ENCODE data around the gene PLEKHA6.

PLEKHA6 gene

DNA sequence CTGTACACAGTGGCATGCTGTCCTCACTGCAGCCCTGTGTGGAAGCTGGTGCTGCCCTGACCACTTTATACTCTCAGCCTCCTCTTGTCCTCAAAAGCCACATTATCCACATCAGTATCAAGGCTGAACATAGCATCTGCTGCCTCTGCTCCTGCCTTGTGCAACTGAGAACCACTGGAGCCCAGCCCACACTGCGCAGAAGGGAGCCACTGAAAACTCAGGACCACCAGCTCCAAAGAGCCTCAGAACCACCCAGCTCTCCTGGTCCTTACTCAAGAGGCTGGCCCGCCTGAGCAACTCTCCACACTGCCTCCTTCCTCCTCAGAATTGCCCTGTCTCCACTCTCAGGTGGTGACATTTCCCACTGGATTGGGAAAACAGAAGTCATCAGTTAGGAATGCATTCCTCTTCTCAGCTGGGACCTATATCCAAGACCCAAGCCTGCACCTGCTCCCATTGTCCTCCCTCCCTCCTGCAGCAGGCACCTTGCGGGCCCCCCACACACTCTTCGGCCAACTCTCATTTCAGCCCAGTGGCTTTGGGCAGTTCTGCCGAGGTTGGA lies 156.4 kb downstream of the PLEKHA6 start:
- no peak for DNase-seq

DNA sequence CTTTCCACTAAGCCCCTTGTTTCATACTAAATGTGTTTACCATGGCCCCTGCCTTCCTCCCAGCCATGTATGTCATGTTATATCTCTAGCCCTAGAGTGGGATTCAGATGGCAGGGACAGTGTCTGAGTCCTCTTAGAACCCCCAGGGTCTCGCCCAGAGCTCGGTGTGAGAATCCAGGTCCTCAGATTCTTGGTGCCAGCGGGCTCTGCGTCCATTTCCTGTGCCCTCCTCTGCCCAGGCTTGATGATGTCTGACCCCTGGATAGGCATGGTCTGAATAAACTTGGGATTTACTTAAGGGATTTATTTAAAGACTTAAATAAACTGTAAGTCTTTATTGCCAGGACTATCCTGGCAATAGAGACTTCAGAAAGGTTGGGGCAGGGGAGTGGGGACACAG lies 157.2 kb downstream of the PLEKHA6 start:
- no peak for DNase-seq

DNA sequence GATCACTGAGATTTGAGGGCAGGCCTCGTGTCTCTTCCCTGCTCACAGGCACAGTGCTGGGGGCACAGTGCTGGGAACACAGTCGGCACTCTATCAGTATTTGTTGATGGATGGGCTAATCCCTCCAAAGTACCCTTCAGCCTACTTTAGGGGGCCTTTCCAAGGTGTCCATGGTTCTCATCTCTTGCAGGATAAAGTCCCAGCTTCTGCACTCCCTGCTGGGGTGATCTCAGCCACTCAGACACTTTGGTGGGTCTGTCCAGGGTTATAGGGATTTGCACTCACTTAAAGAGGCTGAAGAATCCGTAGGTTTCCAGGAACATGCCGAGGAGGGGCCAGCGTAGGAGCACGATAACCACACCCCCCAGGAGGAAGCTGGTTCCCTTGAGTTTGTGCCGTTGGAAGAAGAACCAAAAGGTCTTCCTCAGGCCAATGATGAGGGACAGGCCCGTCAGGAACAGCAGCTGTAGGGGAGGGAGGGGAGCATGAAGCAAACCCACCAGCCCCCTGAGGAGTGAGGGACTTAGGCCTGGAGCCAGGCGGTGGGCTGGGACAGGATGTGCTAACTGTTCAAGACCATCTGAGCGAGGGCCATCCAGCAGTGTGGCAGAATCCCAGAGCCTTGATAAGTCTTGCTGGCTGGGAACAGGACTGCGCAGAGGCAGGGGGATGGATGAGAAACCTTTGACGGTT lies 158.2 kb downstream of the PLEKHA6 start:
- DNase-seq: no peak

DNA sequence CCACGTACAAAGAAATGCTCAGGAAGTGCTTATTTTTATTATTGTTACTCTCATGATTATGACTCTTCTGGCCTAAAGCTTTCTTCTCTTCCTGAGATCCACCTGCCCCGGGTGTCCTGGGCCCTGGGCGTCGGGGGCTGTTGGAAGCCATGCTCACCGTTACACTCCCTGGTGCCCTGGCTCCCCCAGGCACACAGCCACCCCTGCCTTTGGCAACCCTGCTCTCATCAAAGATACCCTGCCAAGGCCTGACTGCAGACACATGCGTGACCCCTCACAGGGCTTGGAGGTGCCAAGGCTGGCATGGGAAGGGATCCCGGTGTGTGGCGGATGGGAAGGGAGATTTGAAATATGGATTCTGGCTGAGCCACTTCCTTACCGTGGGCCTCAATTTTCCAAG lies 160.2 kb downstream of the PLEKHA6 start:
- DNase-seq: no peak

DNA sequence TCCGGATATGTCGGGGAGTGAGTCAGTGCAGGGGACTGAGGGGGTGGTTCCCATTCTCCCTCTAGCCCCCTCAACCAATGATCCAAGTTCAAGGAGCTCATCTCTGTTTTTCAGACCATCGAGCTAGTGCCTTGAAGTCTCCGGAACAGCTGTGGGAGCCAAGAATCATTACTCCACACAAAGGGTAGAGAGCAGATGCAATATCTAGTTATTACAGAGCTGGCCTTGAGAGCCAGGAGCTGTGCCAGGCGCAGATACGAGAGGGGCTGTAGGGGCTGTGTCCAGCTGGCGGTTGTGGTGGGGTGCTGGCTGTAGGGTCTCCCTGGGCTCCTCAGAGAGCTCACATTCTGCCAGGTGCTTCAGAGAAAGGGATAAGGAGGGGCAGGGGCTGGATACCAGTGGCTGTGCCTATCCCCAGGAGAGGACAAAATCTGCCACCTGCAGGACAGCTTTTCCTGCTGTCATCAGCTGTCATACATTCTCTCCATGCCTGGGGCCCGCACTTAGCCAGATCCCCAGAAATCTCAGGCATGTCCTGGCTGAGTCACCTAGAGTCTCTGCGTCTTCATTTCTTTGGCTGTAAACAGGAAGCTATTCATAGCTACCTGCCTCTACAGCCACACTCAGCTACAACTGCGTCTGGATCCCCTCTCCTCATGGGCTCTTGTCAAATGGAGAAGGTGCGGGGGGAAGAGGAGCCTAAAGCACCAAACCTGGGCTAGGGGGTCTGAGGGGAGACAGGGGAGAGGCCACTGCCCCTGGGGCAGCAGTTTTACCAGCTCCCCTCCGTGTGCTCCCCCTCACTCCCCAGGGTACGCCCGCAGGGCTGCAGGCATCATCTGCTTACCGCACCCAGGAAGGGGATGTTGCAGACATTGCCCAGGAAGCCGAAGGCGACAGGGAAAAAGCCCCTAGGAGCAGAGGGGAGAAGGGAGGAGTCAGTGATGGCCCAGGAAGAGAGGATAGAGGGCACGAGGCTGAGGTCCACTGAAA lies 161.1 kb downstream of the PLEKHA6 start:
- no peak for DNase-seq

DNA sequence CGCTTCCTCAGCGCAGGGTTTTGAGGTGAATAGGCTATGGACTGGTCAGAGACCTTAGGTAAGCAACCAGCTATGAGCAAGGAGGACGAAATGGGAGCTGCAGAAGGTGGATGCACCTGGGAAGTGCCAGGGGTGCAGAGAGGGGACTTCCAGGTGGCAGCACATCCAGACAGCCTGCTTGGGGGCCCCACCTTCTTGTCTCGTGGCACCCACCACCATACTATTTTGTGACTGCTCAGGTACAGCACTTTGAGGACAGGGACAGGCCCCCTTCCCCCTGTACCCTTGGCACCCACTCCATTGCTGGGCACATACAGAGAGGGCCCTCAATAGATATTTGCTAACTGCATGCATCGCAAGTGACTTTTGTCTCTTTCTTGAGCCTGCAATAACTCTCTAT lies 162.7 kb downstream of the PLEKHA6 start:
- DNase-seq: no peak

DNA sequence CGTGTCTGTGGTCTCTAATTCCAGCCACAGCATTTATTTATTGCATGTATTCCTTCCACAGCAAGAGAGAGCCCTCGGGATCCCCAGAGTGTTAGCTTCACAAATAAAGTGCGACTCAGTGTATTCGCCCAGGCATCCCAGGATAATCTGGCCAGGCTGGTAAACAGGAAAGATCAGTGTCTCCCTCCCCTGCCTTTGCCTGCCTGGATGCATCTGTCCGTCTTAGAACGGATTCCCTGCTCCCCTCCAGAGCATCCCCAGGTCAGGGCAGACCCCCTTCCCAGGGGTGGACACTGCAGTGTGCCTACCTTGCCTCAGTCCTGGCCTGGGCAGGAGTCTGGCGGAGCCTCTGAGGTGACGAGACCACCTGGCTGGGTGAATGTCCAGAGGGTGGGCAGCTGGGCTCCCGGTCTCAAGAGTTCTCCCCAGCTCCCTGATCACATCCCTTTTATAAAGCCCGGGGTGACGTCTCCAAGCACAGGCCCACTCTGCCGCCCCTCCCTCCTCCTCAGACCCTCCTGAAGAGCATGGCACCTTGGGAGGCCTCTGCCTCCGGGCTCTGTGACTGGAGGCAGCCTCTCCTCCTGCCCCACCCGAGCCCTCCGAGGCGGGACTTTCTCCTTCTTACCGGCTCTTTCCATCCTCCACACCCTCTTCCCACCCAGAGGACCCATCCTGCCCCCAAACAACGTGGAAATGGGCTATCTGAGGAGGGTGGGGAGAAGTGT lies 163.5 kb downstream of the PLEKHA6 start, which contains the start of gene KISS1:
TSS of gene KISS1 (minus strand) at position 424 of the 728 bp plus-strand sequence. CDS start 3,615 bp downstream, outside the sequence.
- DNase-seq: no peak

DNA sequence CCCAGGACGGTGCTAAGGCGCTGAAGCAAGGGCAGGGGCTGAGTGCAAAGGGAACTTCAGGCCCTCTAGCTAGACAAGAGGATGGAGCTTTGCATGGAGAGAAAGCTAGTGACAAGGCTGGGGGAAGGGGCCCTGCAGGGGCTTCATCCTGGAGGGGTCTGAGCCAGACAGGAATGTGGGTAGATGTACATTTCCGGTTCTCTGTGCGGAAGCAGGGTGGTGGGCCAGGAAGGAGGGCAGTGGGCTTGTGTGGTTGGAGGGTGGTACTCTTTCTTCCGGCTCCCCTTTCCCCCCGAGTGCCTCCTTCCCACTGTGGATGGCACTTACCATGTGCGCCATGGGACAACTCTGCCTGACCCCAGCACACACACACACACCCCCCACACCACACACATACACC lies 165.0 kb downstream of the PLEKHA6 start:
- DNase-seq: no peak

DNA sequence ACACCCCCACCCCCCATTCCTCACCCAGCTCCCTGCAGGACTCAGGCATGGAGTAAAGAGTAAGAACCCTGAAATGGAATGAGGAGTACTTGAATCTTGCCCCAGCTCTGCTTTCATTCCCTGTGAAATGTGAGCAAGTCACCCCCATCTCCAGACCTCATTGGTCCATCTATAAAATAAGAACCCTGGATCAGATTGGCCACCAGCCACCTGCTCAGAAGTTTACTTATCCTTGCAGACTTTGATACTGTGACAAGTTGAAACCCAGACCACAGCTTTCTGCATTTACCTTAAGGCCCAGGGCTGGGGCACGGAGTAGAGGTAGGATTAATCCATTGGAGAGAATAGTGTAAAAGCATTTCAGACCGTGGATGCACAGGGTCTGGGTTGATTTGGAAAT lies 165.6 kb downstream of the PLEKHA6 start:
- no peak for DNase-seq

DNA sequence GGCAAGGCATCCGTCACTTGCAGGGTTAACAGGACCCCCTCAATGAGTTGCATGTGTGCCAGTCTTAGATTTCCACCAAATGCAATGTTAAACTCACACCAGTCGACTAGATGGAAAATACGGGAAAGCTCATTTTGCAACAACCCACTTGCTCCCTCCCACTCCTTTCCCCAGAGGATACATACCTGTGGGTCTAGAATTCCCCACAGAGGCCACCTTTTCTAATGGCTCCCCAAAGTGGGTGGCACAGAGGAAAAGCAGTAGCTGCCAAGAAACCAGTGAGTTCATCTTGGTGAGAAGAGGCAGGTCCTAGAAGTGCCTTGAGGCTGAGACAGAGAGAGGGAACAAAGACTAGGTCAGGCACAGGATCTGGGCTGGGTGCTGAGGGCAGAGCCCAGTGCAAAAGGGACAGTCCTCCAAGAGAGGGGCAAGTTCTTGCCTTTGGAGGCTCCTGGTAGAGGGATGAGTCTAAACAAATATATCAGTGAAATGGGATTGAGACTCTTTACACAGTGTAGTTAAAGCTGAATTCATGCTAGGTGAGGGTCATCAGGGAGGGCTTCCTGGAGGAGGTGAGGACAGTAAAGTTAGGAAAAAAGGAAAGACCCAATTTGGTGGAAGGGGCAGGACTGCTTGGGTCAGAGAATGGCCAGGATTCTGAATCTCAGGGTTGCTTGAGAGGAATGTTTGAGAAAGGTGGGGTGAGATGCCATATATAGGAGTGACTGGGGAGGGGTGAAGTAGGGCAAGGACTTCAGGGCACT lies 167.0 kb downstream of the PLEKHA6 start:
- DNase-seq: no peak

DNA sequence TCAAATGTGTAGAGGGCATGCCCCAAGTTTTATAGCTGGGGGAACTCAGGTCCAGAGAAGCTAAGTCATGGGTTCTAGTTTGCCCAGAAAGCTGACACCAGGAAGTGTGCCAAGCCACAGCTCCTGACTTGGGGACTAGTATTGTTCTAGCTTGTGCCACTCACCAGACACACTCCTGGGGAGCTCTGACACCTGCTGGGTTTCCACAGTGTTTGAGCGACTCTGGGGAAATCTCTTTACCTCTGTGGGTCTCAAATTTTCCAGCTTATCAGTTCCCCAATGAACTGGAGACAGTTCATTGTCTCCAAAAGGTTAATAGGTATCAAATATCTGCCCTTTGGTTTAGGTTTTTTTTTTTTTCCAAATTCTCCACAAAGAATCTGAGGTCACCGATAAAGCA lies 167.7 kb downstream of the PLEKHA6 start:
- no peak for DNase-seq

DNA sequence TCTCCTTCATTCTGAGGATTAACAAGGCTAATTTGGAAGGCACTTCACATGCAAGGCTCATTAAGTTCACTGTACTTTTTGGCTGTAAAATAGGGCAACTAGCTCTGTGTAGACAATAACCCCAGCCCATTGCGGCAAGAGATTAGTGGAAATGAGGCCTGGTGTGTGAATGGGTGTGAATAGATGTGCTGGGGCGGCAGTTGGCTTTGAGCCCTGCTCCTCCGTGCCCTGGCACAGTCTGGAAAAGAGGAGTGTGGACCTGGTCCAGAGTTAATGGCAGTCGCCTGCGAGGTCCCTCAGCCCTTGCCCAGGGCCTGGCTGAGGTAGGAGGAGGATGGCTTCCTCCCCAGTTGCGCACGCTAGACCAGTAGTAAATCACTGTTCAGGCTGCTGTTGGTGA lies 168.3 kb downstream of the PLEKHA6 start:
- no peak for DNase-seq

DNA sequence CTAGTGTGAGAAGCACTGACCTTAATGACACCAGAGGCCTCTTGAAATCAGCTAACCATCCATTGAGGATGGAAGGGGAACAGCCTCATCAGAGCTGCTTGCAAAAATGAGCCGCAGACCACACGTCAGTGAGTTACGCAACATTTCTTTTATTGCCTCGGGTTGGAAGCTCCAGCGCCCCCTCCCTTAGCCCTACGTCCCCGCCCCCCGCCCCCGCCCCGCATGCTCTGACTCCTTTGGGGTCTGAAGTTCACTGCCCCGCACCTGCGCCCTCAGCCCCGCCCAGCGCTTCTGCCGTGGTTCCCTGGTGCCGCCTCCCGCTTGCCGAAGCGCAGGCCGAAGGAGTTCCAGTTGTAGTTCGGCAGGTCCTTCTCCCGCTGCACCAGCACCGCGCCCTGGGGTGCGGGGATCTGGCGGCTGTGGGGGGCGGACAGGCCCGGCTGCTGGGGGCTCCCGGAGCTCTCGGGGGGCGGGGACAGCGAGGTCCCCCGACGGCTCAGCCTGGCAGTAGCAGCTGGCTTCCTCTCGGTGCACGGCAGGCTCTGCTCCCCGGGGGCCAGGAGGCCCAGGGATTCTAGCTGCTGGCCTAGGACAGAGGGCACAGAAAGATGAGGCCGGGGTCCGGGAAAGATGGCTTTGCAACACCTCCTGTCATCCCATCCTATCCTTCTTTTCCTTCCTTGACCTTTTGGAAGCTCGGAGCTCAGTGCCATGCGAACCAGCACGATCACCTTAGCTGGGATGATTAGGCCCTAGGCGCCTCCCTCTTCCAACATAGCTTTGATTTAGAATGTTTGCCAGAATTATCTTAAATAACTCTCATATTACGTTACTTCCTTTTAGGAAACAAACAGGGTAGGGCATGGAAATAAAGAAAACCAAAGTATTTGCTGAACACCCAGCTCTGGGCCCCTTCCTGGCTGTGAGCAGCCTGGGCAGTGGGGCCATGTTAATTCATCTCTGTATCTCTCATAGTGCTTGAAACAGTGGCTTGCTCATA lies 169.2 kb downstream of the PLEKHA6 start:
- peak; percentile 16 for DNase-seq

DNA sequence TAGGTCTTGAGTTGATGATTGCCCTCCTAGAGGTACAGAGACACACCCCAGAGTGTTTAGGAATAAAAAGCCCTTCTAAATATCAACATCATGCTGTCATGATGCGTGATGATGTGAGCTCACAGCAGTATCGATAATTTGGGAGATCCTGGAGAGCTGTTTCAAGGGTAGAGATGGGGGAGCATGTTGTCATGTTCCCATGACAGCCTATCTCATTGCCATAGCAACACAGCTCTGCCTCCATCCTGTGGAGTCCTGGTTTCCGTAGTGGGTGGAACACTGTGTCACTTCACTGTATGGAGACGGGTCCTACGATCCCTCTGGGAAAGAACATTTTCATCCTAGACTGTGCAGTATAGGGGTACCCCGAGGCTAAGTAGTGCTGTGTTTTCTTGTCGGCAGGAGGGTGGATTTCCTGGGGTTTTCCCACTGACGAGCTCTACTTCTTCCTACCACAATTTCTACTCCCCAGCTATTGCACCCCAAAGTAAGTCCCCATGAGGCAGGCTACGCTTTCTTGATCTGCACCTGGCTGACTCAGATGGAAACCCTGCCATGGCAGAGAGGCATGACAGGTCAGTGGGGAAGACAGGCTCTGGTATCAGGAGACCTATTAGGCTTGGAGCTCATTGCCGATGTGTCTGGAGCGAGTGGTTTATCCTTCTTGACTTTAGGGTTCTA lies 170.6 kb downstream of the PLEKHA6 start:
- DNase-seq: no peak

DNA sequence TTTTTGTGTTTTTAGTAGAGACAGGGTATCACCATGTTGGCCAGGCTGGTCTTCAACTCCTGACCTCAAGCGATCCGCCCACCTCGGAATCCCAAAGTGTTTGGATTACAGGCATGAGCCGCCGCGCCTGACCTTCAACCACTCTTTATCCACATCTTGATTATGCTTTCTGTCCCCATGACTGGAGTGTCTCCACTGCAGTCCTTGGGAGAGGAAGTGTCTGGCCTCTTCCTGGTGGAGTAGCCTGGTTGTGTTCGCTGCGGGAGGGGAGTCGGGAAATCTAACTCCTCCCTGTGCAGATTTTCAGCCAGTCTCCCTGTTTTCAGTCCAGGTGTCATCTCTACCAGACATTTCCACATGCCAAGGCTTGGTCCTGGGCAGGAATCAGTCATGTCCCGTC lies 173.1 kb downstream of the PLEKHA6 start:
- no peak for DNase-seq

DNA sequence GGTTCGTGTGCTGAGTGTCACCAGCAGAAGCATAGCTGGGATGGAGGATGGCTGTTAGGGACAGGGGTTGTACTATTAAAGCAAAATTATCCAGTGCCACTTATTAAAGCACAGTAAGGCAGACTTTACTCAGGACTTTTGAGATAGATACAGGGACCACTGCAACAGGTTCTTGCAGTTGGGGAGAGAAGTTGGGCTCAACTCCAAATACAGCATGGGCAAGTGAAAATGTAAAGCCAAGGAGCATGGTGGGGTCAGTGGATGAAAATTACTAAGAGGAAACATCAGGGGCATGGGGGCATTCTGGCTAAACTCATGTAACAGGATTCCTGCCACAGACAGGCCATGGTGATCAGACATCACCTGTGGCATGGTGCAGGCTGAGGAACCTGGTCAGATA lies 178.6 kb downstream of the PLEKHA6 start:
- no peak for DNase-seq

DNA sequence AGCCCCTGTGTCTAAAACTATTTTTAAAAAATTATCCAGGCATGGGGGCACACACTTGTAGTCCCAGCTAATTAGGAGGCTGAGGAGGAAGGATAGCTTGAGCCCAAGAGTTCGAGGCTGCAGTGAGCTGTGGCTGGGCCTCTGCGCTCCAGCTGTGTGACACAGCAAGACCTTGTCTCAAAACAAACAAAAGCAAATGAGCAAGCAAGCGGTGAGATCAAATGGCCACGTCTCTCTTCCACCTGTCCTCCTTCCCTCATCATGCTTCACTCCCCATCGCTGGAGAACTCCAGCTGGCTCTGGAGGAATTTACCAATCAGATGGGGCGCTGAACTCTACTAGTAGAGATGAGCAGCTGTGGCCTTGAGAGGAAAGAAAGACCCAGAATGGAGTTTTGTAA lies 179.6 kb downstream of the PLEKHA6 start:
- DNase-seq: no peak

DNA sequence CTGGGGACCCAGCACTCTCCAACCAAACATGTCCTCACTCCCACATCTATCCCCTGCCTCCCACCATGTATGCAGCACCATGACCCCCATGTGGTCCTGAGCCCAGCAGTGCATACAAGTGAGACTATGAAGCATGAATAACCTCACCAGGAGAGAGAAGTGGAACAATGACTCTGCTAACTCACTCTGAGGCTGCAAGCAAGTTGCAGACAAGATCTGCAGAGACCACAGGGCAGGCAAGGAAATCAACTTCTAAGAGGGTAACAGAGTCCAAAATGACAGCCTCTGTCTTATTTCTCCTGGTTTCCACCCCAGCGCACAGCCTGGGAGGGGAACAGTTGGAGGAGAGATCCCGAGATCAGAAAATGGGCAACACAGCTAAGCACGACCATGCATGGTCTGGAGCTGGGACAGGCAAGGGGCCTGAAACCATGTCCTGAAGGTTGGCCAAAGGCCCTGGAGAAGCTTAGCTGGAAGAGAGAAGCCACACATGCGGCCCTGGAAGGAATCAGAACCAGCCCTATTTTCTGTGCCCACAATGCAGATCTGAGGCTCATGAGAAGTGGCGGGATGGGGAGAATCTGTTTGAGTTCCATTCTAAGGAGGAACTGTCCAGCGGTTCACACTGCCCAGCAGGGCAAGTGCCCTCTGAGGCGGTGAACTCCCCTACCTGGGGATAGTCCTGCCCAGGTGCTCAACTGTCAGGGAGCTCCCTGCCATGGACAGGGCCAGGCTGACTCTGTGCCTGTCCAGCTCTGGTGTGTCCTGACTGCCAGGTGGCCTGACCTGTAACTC lies 181.0 kb downstream of the PLEKHA6 start:
- DNase-seq: no peak

DNA sequence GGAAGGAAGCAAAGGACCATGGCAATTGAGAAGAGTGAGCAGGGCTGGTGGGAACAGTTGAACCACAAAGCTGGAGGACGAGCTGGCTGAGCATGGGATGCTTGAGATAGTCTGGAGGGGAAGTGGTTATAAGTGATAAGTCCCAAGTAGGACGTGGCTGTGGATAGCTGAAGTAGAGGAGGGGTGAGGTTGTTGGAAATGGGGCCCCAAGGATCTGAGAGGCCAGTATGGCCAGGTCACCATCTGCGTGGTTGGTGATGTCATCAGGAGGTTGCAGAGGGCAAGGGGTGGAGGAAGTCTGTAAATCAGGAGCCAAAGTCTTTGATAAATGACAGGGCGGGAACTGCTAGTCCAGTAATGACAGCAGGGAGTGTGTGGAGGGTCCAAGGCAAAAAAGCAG lies 182.6 kb downstream of the PLEKHA6 start:
- no peak for DNase-seq

Data from activated naive CD4-positive, alpha-beta T cell treated with anti-CD3 and anti-CD28 coated beads, Interleukin-2, amount 50 U/mL, for 16 hours (primary cell).